IPS-15b (cell line): ENCODE data around the gene CLEC2L.

Experiments used
- H3K27me3 ChIP-seq: one replicate; pipeline ENCODE4 v1.6.1; 2013; ENCODE audit warnings: low read length; ENCODE audit not compliant: control insufficient read depth, insufficient read depth
- H3K36me3 ChIP-seq: one replicate; pipeline ENCODE4 v1.6.1; 2013; ENCODE audit warnings: low read length; ENCODE audit not compliant: control insufficient read depth, insufficient read depth
- H3K4me1 ChIP-seq: one replicate; pipeline ENCODE4 v1.6.1; 2013; ENCODE audit warnings: mild to moderate bottlenecking, low read length; ENCODE audit not compliant: control insufficient read depth, insufficient read depth
- H3K4me3 ChIP-seq: one replicate; pipeline ENCODE4 v1.5.1; 2013; ENCODE audit warnings: low read depth, low read length
- H3K9ac ChIP-seq: one replicate; pipeline ENCODE4 v1.6.1; 2013; ENCODE audit warnings: low read depth, mild to moderate bottlenecking, low read length
- H3K9me3 ChIP-seq: one replicate; pipeline ENCODE4 v1.6.1; 2013; ENCODE audit warnings: mild to moderate bottlenecking, low read length; ENCODE audit not compliant: control insufficient read depth, insufficient read depth

Gene CLEC2L

DNA sequence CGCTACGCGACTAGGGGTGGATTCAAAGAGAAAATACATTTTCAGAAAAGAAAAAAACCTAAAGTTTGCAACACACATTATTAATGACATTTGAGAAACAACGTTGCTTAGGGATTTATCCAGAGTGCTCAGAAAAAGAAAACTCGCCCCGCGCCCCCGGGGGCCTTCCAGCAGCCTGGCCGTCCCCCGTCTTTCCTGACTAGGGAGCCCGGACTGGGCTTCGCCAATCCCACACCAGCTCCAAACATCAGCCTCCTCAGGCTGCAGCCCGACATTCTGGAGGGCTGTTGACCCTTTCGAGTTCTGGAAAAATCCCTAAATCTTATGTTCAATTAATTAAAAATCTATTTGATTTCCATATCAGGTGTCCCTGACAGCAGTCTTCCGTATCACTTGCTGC, 48.6 kb downstream of the CLEC2L start:
- no peaks in the 10 kb centered on the region for H3K27me3 ChIP-seq
- H3K4me1 ChIP-seq, result peaks cover 2% of the 10 kb centered on the region
- no peak overlapping the region for H3K9ac ChIP-seq
- H3K36me3 ChIP-seq, result peaks cover 5% of the 10 kb centered on the region
- no peak overlapping the region for H3K4me3 ChIP-seq
- H3K9me3 ChIP-seq, result no peaks in the 10 kb centered on the region

DNA sequence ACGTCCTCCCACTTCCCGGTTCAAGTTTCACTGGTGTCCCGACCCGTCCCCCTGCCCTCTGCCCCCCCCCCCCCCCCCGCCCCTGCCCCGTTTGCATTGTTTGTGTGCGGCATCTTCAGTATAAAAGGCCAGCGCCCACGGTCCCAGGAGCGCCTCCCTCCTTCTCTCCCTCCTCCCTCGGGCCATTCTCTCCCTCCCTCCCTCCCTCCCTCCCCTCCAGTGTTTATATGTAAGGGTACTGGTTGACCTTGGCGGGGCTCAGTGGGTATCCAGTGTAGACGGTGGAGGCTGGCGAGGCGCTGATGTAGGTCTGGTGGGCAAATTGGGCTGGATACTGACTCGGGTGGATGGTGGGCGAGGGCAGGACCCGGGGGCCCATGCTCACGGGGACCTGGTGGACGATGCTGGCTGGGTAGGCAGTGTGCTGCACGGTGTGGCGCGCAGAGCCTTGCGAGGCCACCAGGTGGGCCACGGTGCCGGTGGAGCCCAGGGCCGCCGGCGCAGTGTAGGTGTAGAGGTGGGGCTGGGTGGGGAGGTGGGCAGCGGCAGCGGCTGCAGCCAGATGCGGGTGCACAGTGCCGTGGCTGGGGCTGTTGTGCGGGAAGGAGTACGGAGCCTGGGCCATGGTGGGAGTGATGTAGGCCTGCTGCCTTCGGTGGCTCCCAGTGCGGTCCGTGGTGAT, 49.4 kb downstream of the CLEC2L start:
- Histone ChIP-seq H3K4me1 (no peaks in the 10 kb centered on the region), H3K4me3 (no peak overlapping the region), H3K36me3 (peaks cover 5% of the 10 kb centered on the region), H3K9ac (no peak overlapping the region), H3K27me3 (no peaks in the 10 kb centered on the region), H3K9me3 (no peaks in the 10 kb centered on the region)

DNA sequence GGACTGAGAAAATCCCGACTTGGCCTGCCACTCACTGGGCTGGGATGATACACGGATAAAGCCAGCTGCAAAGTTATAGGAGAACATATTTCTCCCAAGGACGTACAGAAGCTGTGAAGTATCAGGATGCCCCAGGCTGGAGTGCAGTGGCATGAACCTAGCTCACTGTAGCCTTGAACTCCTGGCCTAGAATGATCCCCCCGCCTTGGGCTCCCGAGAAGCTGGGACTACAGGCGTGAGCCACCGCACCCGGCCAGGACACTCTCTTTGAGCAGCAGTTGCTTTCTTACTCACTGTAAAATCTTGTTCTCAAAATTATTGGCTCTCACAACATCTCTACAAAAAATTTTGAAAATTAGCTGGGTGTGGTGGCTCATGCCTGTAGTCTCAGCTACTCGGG, 50.4 kb downstream of the CLEC2L start:
- Histone ChIP-seq H3K4me1 (no peaks in the 10 kb centered on the region), H3K36me3 (peaks cover 5% of the 10 kb centered on the region), H3K9ac (no peak overlapping the region), H3K4me3 (no peak overlapping the region), H3K9me3 (no peaks in the 10 kb centered on the region), H3K27me3 (no peaks in the 10 kb centered on the region)

DNA sequence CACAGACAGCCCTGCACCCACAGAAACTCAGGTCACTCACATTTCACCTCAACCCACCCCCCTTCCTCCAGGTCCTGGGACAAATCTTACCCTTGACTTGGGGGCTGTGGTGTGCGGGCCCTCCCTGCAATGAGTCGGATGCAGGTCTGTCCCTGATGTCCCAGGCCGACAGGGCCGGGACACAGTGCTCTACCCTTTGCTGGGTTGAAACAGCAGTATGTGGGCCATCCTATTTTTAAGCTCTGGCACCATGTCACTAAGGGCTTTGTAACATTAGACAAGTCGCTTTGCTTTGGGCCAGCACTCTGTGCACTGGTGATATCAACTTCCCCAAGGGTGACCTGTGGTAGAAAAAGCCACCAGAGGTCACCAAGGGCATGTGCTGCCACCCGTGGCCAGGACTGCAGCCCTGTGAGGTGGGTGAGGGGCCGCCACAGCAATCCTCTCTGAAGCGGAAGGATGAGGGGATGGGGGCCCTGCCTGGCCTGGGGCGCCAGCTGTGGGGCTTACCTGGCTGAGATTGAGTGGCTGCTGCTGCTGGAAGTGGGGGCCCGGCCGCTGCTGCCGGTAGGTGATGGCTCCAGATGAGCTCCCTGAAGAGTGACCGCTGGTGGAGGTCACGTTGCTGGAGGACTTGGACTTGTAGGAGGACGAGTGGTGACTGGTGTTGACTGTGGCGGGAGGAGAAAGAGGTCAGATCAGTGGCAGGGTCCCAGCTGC, 51.3 kb downstream of the CLEC2L start:
- peaks cover 5% of the 10 kb centered on the region for H3K36me3 ChIP-seq
- H3K9ac ChIP-seq, result no peak overlapping the region
- H3K4me3 ChIP-seq, result no peak overlapping the region
- H3K9me3 ChIP-seq, result no peaks in the 10 kb centered on the region
- no peaks in the 10 kb centered on the region for H3K4me1 ChIP-seq
- no peaks in the 10 kb centered on the region for H3K27me3 ChIP-seq

DNA sequence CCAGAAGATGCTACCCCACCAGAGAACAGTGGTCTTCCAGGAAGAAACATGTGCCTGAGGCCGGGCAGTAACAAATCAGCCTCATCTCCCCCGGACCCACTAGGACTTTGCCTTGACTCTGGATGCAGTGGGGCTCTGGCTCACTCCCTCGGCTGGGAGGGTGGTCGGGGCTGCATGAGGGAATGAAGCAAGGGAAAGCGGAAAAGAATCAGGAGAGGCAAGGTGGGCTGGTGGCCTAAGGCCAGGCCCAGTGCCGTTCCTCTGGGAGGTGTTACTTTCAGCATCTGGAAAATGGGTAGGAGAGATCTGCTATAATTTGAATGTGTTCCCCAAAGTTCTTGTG, 51.8 kb downstream of the CLEC2L start:
- peaks cover 5% of the 10 kb centered on the region for H3K36me3 ChIP-seq
- no peaks in the 10 kb centered on the region for H3K4me1 ChIP-seq
- H3K4me3 ChIP-seq, result no peak overlapping the region
- H3K27me3 ChIP-seq, result no peaks in the 10 kb centered on the region
- H3K9me3 ChIP-seq, result no peaks in the 10 kb centered on the region
- H3K9ac ChIP-seq, result no peak overlapping the region

DNA sequence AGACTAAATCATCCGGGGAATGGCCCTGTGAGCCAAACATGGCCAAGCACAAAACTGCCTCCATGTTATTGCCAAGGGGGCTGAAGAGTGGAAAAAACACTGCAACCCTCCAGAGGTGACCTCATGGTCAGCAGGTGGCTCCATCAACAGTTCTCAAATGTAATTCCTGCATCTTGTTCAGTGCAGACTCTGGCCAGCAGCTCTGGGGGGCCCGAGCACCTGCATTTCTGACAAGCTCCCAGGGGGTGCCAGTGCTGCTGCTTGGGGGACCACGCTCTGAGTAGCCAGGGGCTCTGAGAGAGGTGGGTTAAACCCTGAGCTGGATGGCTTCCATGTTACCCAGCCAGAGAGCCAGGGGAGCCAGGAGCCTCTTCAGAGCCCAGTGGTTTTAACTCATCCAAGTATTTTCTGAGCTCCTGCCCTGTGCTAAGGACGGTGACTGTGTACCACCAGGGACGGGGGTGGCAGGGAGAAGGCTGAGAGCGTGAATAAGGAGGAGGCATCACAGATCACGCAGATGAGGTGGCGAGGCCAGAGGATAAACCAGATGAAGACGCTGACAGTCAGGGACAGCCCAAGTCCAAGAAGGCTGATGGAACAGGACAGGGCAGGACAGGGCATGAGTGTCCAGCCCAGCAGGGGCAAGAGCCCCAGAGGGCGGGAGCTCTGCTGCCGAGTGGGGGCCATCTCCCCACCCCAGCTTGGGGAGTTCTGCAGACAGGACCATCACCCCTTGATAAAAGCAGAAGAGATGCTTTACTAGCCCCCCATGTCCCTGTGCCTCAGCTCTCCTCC, 52.9 kb downstream of the CLEC2L start:
- H3K9me3 ChIP-seq, result no peaks in the 10 kb centered on the region
- H3K4me1 ChIP-seq, result no peaks in the 10 kb centered on the region
- peaks cover 5% of the 10 kb centered on the region for H3K36me3 ChIP-seq
- no peaks in the 10 kb centered on the region for H3K27me3 ChIP-seq
- H3K4me3 ChIP-seq, result no peak overlapping the region
- H3K9ac ChIP-seq, result no peak overlapping the region

DNA sequence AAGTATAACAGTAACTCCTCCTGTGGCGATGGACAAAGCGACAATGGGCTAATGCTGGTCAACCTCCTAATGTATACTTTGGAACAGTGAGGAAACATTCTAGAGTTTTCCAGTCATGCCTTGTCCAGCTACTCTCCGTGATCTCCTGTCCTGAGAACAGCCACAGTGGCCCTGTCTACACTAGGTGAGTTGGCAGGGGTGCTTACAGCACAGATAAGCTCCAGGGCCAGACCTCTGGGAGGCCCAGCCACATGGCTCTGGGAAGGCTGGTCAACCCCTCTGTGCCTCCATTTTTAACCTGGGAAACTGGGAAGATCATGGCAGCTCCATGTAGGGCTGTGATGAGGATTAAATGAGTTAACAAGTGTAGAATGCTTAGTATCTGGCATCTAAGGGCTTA, 57.0 kb downstream of the CLEC2L start:
- Histone ChIP-seq H3K9ac (no peak overlapping the region), H3K4me1 (no peaks in the 10 kb centered on the region), H3K4me3 (no peak overlapping the region), H3K36me3 (no peaks in the 10 kb centered on the region), H3K27me3 (no peaks in the 10 kb centered on the region), H3K9me3 (no peaks in the 10 kb centered on the region)

DNA sequence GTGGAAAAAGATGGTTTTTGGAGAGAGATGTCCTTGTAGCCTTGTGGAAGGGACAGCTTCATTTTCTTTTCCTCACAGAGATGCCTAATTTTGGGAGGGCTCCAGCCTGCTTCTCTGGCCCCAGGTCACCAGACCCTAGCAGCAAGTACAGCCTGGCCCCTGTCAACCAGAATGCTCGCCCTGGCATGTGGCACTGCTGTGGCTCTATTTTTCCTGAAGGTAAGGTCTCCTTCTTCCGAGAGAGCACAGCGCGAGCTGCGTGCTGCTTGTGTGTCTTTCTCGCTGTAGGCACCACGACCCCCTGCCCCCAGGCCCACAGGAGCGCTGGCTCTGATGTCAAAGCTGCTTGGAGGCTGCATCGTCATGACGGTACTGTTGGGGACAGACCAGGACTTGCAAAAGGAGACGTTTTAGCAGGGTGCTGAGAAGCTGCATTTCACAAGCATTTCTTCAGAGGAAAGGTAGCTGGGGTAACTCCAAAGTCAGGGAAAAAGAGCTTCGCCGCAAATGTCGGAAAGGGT, 58.7 kb downstream of the CLEC2L start:
- Histone ChIP-seq H3K9me3 (no peaks in the 10 kb centered on the region), H3K4me3 (no peak overlapping the region), H3K4me1 (no peaks in the 10 kb centered on the region), H3K9ac (no peak overlapping the region), H3K27me3 (no peaks in the 10 kb centered on the region), H3K36me3 (no peaks in the 10 kb centered on the region)

DNA sequence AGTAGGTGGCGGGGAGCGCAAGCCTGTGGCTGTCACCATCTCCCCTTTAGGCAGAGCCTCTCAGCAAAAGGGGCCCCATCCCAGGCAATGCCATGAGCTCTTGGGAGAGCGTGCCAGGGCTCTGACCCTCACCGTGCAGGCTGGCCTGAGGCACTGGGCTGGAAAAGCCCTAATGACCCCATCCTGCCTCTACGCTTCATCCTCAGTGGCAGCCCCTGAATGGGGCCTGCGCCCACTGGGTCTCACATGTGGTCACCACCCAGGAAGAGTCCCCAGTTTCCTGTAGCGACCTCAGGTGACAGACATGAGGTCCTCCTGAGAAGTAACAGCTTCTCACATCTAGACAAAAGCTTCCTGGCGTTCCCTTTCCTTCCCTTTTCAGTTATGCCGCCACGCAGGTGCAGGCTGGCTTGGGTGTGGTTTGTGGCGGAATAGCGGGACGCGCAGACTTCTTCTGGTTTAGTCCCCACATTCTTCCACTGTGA, 59.2 kb downstream of the CLEC2L start:
- Histone ChIP-seq H3K9ac (no peak overlapping the region), H3K36me3 (no peaks in the 10 kb centered on the region), H3K27me3 (no peaks in the 10 kb centered on the region), H3K4me3 (no peak overlapping the region), H3K9me3 (no peaks in the 10 kb centered on the region), H3K4me1 (no peaks in the 10 kb centered on the region)

DNA sequence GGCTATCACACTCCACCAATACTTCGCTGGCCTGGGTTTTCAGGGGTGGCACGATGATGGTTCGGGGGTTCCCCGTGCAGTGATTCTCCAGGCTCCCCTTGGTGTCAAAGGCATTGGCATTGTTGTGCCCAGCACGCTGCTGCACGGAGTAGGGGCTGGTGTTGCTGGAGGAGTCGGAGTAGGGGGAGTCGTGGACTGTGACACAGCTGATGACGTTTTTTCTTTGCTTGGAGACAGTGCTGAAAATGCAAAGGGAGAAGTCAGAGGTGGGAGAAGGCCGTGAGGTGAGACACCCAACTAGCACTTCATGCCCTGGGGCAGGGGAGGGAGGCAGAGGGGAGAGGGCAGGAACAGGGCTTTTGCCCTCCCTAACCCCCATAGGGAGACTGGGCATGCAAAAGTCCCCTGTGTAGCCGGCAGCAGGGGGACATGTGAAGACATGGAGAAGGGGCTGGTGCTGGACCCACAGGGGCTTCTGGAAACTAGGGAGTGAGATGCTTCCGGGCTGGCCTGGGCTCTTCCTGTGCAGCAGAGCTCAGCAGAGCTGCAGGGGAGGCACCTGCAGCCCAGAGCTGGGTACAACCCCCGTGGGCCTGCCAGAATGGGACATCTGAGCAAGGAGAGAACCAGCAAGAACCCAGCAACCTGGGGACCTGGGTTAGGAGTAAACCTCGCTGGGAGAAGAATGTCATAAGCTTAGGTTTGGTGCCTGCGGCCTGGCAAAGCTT, 60.5 kb downstream of the CLEC2L start:
- Histone ChIP-seq H3K9ac (no peak overlapping the region), H3K36me3 (no peaks in the 10 kb centered on the region), H3K9me3 (no peaks in the 10 kb centered on the region), H3K27me3 (no peaks in the 10 kb centered on the region), H3K4me1 (no peaks in the 10 kb centered on the region), H3K4me3 (no peak overlapping the region)

DNA sequence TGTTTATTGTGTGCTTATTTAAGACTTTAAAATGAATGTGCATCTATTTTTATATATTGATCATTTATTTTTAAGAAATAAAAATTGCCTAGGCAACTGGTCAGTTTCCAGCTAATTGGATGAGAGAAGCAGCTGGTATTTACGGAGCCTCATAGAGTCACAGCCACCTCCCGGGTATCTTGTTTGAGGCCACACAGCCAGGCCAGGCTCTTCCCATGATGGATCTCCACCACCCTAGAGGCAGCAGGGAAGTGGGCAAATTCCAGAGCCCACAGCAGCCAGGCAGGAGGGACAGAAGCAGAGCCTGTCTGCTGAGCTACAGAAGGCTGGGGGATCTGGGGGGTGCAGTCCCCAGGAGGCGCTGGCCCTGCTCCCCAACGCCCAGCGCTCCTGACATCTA, 61.6 kb downstream of the CLEC2L start:
- H3K9me3 ChIP-seq, result no peaks in the 10 kb centered on the region
- no peak overlapping the region for H3K9ac ChIP-seq
- H3K4me1 ChIP-seq, result no peaks in the 10 kb centered on the region
- H3K4me3 ChIP-seq, result no peak overlapping the region
- H3K36me3 ChIP-seq, result no peaks in the 10 kb centered on the region
- no peaks in the 10 kb centered on the region for H3K27me3 ChIP-seq
